PC-9 (cell line): ENCODE measurements around the gene CST8. TPM values are rescaled to one million over a fixed set of nuclear protein-coding genes. Genes with fewer than 3 reads are reported as not detected.

Experiments
- BruUV-seq: library from RNA; stranded (reverse); fragments of 400-500 nt; replicated peaks from 2 replicates; lab custom pipeline; 2021; lab: Mats Ljungman, UMichigan
- CTCF ChIA-PET: fragments of 300-600 bp; sonication (Branson Sonifier 250); formaldehyde crosslinking; loops from one replicate; lab custom pipeline; 2022; ENCODE audit warnings: antibody characterized with exemption; lab: Charles Lee
- POLR2A ChIA-PET: fragments of 300-600 bp; sonication (Branson Sonifier 250); formaldehyde crosslinking; loops from one replicate; lab custom pipeline; 2022; ENCODE audit warnings: antibody characterized with exemption; ENCODE audit not compliant: unreplicated experiment; lab: Charles Lee
- DNase-seq, 2 experiments: peaks; one replicate each; pipeline versions ENCODE4 v3.0.0 to v3.0.0-alpha.2; 2015 to 2022; ENCODE audit warnings: mixed read lengths in 1 of 2
- H2AFZ ChIP-seq: fragments of 200-600 bp; sonication (generic); 2 replicates; pipeline ENCODE4 v1.8.1; 2017; ENCODE audit warnings: antibody characterized with exemption
- H3F3A ChIP-seq: fragments of 200-600 bp; sonication (generic); 2 replicates; pipeline ENCODE4 v1.8.1; 2017; ENCODE audit warnings: antibody characterized with exemption, mild to moderate bottlenecking, low read depth; ENCODE audit not compliant: insufficient read depth
- H3K27ac ChIP-seq: fragments of 200-600 bp; sonication (generic); 2 replicates; pipeline ENCODE4 v1.6.1; 2016; ENCODE audit warnings: mixed run types
- H3K27me3 ChIP-seq: fragments of 200-600 bp; sonication (generic); 2 replicates; pipeline ENCODE4 v1.6.1; 2016; ENCODE audit warnings: low read depth, mixed run types; ENCODE audit not compliant: insufficient read depth
- H3K36me3 ChIP-seq: fragments of 200-600 bp; sonication (generic); 2 replicates; pipeline ENCODE4 v1.6.1; 2016; ENCODE audit warnings: low read depth, mixed run types
- H3K4me1 ChIP-seq: fragments of 200-600 bp; sonication (generic); replicated peaks from 2 replicates; pipeline ENCODE4 v1.6.1; 2016; ENCODE audit warnings: mixed run types; ENCODE audit not compliant: insufficient read depth
- H3K4me2 ChIP-seq: fragments of 200-600 bp; sonication (generic); 2 replicates; pipeline ENCODE4 v1.6.1; 2017; ENCODE audit warnings: mixed run types
- H3K4me3 ChIP-seq: fragments of 200-600 bp; sonication (generic); 2 replicates; pipeline ENCODE4 v1.6.1; 2016; ENCODE audit warnings: mixed run types
- H3K79me2 ChIP-seq: fragments of 200-600 bp; sonication (generic); 2 replicates; pipeline ENCODE4 v1.6.1; 2017; ENCODE audit warnings: low read depth, mixed run types
- H3K9me2 ChIP-seq: fragments of 200-600 bp; sonication (generic); 2 replicates; pipeline ENCODE4 v1.8.1; 2017; ENCODE audit warnings: mild to moderate bottlenecking; ENCODE audit not compliant: insufficient read depth
- H3K9me3 ChIP-seq: fragments of 200-600 bp; sonication (generic); 2 replicates; pipeline ENCODE4 v1.8.1; 2016; ENCODE audit warnings: low read depth; ENCODE audit not compliant: insufficient read depth
- H4K20me1 ChIP-seq: fragments of 200-600 bp; sonication (generic); 2 replicates; pipeline ENCODE4 v1.8.1; 2017; ENCODE audit not compliant: insufficient read depth
- EZH2 ChIP-seq: fragments of 200-600 bp; sonication (generic); IDR thresholded peaks from 2 replicates; pipeline ENCODE4 v1.8.0; 2017; ENCODE audit warnings: antibody characterized with exemption, low read depth
- intact Hi-C: fragments of 100-400 bp; cut with micrococcal nuclease; formaldehyde crosslinking; loops from one replicate; pipeline ENCODE4 v1.10.0; 2022; ENCODE audit not compliant: unreplicated experiment
- total RNA-seq: library from RNA; stranded (reverse); gene quantifications from 2 replicates; pipeline ENCODE4 v1.2.3, GENCODE V29; 2021
- TF ChIP-seq, protein P1 (sequence below): fragments of 200-600 bp; sonication (generic); conservative IDR thresholded peaks from 2 replicates; pipeline ENCODE4 v1.6.1; 2017; ENCODE audit warnings: mixed run types, antibody characterized with exemption, mild to moderate bottlenecking, moderate library complexity

The CST8 gene
- total RNA-seq, 1 experiment from 2014 or later: not detected

DNA sequence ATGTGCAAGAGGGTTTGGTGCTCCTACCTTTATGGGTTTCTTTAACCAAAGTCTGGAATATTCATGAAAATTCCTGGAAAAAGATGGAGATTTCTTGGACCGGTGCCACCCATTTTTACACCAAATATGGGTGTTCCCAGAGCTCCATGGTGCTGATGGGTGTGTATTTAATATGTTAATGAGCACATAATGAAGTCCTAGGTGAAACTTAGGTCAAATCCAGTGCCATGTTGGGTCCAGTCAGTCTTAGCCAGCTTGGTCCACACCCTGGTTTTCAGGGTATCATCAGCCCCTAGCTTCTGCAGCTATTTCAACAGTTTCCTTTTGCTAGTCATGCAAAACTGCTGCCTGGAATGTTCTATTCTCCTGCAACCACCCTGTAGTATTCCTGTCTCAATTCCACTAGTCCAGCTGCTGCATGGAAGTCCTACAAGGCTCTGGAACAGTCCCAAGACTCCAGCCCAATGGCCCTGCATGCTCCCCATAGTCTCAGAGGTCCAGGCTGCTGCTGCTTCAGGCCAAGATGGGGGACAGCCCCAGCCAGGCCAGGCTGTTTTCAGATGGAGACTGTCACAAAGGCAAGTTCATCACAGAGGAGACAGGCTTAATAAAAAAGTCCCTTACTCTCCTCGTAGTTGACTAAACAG lies 45.5 kb downstream of the CST8 start:
- POLR2A ChIA-PET: no interaction called here
- no peaks in the 10 kb centered on the region; the same call in 1 of the 2 replicates for H3K9me3 ChIP-seq
- H3K4me2 ChIP-seq: no peak overlapping the region
- no peaks in the 10 kb centered on the region for H4K20me1 ChIP-seq
- DNase-seq: peak in 1 of 2 experiments; percentile 9
- CTCF ChIA-PET: no interaction called here
- no peaks in the 10 kb centered on the region for H3K79me2 ChIP-seq
- 0 out of 2 replicates have a peak, but pooled peaks cover 5% of the 10 kb centered on the region for H3F3A ChIP-seq
- H3K4me3 ChIP-seq: no peak overlapping the region
- no TSS peak for BruUV-seq
- intact Hi-C loops: no loop called here
- H3K27ac ChIP-seq: no peak overlapping the region
- no peaks in the 10 kb centered on the region; the same call in 1 of the 2 replicates for H3K4me1 ChIP-seq
- H2AFZ ChIP-seq: no peak overlapping the region
- TF ChIP-seq, protein P1, sequence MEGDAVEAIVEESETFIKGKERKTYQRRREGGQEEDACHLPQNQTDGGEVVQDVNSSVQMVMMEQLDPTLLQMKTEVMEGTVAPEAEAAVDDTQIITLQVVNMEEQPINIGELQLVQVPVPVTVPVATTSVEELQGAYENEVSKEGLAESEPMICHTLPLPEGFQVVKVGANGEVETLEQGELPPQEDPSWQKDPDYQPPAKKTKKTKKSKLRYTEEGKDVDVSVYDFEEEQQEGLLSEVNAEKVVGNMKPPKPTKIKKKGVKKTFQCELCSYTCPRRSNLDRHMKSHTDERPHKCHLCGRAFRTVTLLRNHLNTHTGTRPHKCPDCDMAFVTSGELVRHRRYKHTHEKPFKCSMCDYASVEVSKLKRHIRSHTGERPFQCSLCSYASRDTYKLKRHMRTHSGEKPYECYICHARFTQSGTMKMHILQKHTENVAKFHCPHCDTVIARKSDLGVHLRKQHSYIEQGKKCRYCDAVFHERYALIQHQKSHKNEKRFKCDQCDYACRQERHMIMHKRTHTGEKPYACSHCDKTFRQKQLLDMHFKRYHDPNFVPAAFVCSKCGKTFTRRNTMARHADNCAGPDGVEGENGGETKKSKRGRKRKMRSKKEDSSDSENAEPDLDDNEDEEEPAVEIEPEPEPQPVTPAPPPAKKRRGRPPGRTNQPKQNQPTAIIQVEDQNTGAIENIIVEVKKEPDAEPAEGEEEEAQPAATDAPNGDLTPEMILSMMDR: no peak
- no peaks in the 10 kb centered on the region for H3K9me2 ChIP-seq
- H3K27me3 ChIP-seq: no peaks in the 10 kb centered on the region
- H3K36me3 ChIP-seq: no peaks in the 10 kb centered on the region

DNA sequence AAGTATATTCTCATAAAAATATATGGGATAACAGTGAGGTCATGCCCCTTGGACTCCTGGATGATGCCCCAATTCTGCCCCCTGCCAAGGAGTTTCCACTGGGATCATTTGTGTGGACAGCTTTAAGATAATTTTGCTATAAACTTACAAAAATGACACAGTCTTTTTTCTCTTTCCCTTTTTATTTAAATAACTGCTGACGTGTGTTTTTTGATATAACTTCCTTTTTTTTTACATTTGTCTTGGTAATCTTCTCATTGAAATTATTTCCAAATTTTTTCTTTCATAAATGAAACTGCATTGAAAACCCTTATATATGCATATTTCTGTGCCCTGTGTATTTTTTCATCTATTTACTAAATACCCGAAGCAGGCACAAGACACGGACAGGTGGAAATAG lies 46.1 kb downstream of the CST8 start:
- intact Hi-C loops: no loop called here
- no peak overlapping the region for H3K4me2 ChIP-seq
- no peak overlapping the region for H3K27ac ChIP-seq
- H3K79me2 ChIP-seq: no peaks in the 10 kb centered on the region
- no peaks in the 10 kb centered on the region for H3K36me3 ChIP-seq
- POLR2A ChIA-PET: no interaction called here
- TF ChIP-seq, protein P1: no peak
- no peak for TF ChIP-seq EZH2
- no peak overlapping the region for H3K4me3 ChIP-seq
- DNase-seq: no peak
- no peaks in the 10 kb centered on the region for H3K9me2 ChIP-seq
- no peaks in the 10 kb centered on the region for H3K27me3 ChIP-seq
- no TSS peak for BruUV-seq
- no peaks in the 10 kb centered on the region for H4K20me1 ChIP-seq
- H3F3A ChIP-seq: 0 out of 2 replicates have a peak, but pooled peaks cover 5% of the 10 kb centered on the region
- H3K4me1 ChIP-seq: no peaks in the 10 kb centered on the region; the same call in 1 of the 2 replicates
- no peaks in the 10 kb centered on the region; the same call in 1 of the 2 replicates for H3K9me3 ChIP-seq
- CTCF ChIA-PET: no interaction called here
- no peak overlapping the region for H2AFZ ChIP-seq

DNA sequence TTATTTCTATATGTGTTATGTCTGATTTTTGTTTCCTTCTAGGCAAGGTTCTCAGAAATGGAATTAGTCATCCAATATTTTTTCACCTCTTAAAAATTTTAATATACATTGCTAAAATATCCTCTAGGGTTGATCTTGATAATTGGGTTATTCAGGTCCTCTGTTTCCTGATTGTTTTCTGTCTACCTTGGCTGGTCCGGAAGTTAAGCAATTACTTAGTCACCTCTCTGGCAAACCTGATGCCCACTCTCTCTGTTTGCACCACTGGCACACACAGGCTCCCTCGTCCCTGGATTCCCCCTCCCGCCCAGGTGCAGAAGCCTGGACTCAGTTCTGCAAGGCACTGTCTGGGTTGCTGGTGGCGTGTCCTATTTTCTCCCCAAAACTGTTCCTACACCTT lies 49.7 kb downstream of the CST8 start:
- H4K20me1 ChIP-seq: no peaks in the 10 kb centered on the region
- H3K79me2 ChIP-seq: no peaks in the 10 kb centered on the region
- POLR2A ChIA-PET: no interaction called here
- DNase-seq: peak in 1 of 2 experiments; percentile 69
- no peaks in the 10 kb centered on the region for H3K27me3 ChIP-seq
- H3F3A ChIP-seq: 0 out of 2 replicates have a peak, but pooled peaks cover 5% of the 10 kb centered on the region
- BruUV-seq: no TSS peak
- no peaks in the 10 kb centered on the region; the same call in 1 of the 2 replicates for H3K4me1 ChIP-seq
- TF ChIP-seq, protein P1: no peak
- no peak for TF ChIP-seq EZH2
- intact Hi-C loops: no loop called here
- no peaks in the 10 kb centered on the region; the same call in 1 of the 2 replicates for H3K9me3 ChIP-seq
- no peak overlapping the region for H2AFZ ChIP-seq
- H3K9me2 ChIP-seq: no peaks in the 10 kb centered on the region
- no peak overlapping the region for H3K4me2 ChIP-seq
- CTCF ChIA-PET: no interaction called here
- no peaks in the 10 kb centered on the region for H3K36me3 ChIP-seq
- H3K27ac ChIP-seq: no peak overlapping the region
- H3K4me3 ChIP-seq: no peak overlapping the region
